Stimulated activated CD8-positive, alpha-beta memory T cell treated with anti-CD3 and anti-CD28 coated beads, Interleukin-4, amount 100 ng/mL, for 4 hours (primary cell): ENCODE data around the gene NHERF2.
"Not testable (repeated sequence)": the region's sequence is repeated elsewhere in the genome, so short reads cannot be mapped to it uniquely, and the experiment has no call there.

Experiments
- DNase-seq, 2 donors: peaks; one replicate each; pipeline ENCODE4 v3.0.0-alpha.2; 2020; ENCODE audit warnings: low read depth in 2 of 2, low spot score in 1 of 2

Gene NHERF2

GRCh38 chr16:2005646-2006045 lies 21.1 kb upstream of the NHERF2 start:
- DNase-seq: no peak

GRCh38 chr16:2006317-2006716 lies 20.4 kb upstream of the NHERF2 start:
- DNase-seq: no peak

GRCh38 chr16:2007081-2007836 lies 19.4 kb upstream of the NHERF2 start:
- DNase-seq: no peak

GRCh38 chr16:2008009-2008526 lies 18.6 kb upstream of the NHERF2 start:
- no peak for DNase-seq

- DNase-seq: no peak
These were observed 18.0 kb upstream of the NHERF2 start for GRCh38 chr16:2008631-2009163.

GRCh38 chr16:2009164-2009711 lies 17.5 kb upstream of the NHERF2 start:
- no peak for DNase-seq

GRCh38 chr16:2009791-2010510 lies 16.8 kb upstream of the NHERF2 start, which contains the start of gene ZNF598:
TSS of gene ZNF598 (minus strand) at chr16:2009821.
- peak; percentile 47 to 58 for DNase-seq

GRCh38 chr16:2011726-2012125 lies 15.0 kb upstream of the NHERF2 start:
- not testable (repeated sequence) for DNase-seq

- no peak for DNase-seq
These were observed 13.2 kb upstream of the NHERF2 start for GRCh38 chr16:2013527-2013926.

GRCh38 chr16:2015117-2015946 lies 11.4 kb upstream of the NHERF2 start:
- DNase-seq: no peak

GRCh38 chr16:2015947-2016208 lies 10.8 kb upstream of the NHERF2 start:
- no peak for DNase-seq

- DNase-seq: no peak
These were observed 10.2 kb upstream of the NHERF2 start for GRCh38 chr16:2016407-2016922.

GRCh38 chr16:2019518-2019920 lies 7.2 kb upstream of the NHERF2 start, which contains the start of gene NPW:
TSS of gene NPW (plus strand) at chr16:2019785.
- DNase-seq: no peak

GRCh38 chr16:2019921-2020831 lies 6.5 kb upstream of the NHERF2 start:
- no peak for DNase-seq

GRCh38 chr16:2022723-2023091 lies 4.0 kb upstream of the NHERF2 start:
- no peak for DNase-seq

GRCh38 chr16:2023092-2024031 lies 3.3 kb upstream of the NHERF2 start:
- peak; percentile 89 to 93 for DNase-seq

GRCh38 chr16:2024032-2024420 lies 2.7 kb upstream of the NHERF2 start:
- DNase-seq: no peak

- DNase-seq: no peak
These were observed 1.5 kb upstream of the NHERF2 start for GRCh38 chr16:2025251-2025650.
